Stimulated activated naive CD8-positive, alpha-beta T cell treated with anti-CD3 and anti-CD28 coated beads, Interleukin-15, Interleukin-2, amounts not matched to agents 100 ng/mL and 50 ng/mL, for 24 hours (primary cell): ENCODE measurements around the gene GRK1.
A peak's percentile ranks its signal among the peaks of the same experiment; 100 is the strongest.

ENCODE experiments used
- H3K27ac Mint-ChIP-seq: one replicate; pipeline ENCODE4 v1.8.0; 2021; ENCODE audit warnings: mild to moderate bottlenecking, mixed read lengths
- H3K27me3 Mint-ChIP-seq: one replicate; pipeline ENCODE4 v1.8.0; 2021; ENCODE audit warnings: mixed read lengths
- H3K36me3 Mint-ChIP-seq: one replicate; pipeline ENCODE4 v1.8.0; 2021; ENCODE audit warnings: low read depth, mixed read lengths
- H3K4me1 Mint-ChIP-seq: one replicate; pipeline ENCODE4 v1.8.0; 2021; ENCODE audit warnings: low read depth, mixed read lengths
- H3K4me3 Mint-ChIP-seq: one replicate; pipeline ENCODE4 v1.8.0; 2021; ENCODE audit warnings: mild to moderate bottlenecking, mixed read lengths
- H3K9me3 Mint-ChIP-seq: one replicate; pipeline ENCODE4 v1.8.0; 2021; ENCODE audit warnings: mixed read lengths

GRK1 gene

GRCh38 chr13:113628291-113629270 is 38.4 kb upstream of the GRK1 start:
- H3K36me3 Mint-ChIP-seq, result peaks cover 82% of the 10 kb centered on the region
- peaks cover 17% of the 10 kb centered on the region for H3K4me1 Mint-ChIP-seq
- H3K9me3 Mint-ChIP-seq, result no peaks in the 10 kb centered on the region
- no peak overlapping the region for H3K27ac Mint-ChIP-seq
- no peak overlapping the region for H3K4me3 Mint-ChIP-seq
- no peaks in the 10 kb centered on the region for H3K27me3 Mint-ChIP-seq

DNA sequence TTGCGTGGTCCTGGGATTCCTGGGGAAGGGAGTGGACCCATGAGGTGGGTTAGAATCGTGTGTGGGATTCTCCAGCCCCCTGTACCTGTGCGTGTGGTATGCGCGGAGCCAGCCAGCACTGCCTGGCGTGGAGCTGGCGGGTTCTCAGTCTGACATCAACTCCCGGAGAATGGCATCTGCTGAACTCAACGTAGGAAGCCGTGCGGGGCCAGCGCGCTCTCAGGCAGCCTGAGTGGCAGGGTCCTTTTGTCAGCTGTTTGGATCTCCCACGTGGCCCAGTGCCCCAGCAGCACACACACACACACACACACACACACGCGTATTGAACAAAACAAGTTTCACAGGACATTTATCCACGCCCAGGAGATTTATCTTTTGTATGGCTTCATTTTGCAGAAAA is 37.2 kb upstream of the GRK1 start:
- Mint-ChIP-seq H3K27me3 (no peaks in the 10 kb centered on the region), H3K36me3 (peaks cover 82% of the 10 kb centered on the region), H3K27ac (no peak overlapping the region)

DNA sequence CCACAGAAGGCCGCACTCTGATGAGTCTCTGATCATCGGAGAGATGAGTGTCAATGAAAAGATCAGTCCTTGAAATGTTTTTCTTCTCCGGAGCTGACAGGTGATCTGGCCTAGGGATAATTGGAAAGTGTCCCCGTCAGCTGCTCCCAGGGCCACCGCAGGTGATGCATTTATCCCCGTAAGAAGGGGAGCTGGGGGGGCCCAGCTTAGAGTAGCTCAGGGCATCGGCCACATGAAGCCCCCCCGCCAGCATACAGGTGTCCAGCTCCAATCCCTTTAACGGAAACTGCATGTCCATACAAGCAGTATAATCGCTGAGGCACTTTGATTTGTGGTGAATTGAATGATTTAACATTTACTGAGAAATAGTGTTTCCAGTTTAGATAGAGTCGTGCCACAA is 36.7 kb upstream of the GRK1 start:
- Mint-ChIP-seq H3K9me3 (no peaks in the 10 kb centered on the region), H3K27me3 (no peaks in the 10 kb centered on the region), H3K36me3 (peaks cover 81% of the 10 kb centered on the region), H3K4me1 (peaks cover 31% of the 10 kb centered on the region), H3K4me3 (no peak overlapping the region), H3K27ac (no peak overlapping the region)

More for the DNA sequence above, 37.2 kb upstream of the GRK1 start:
- peaks cover 30% of the 10 kb centered on the region for H3K4me1 Mint-ChIP-seq
- no peak overlapping the region for H3K4me3 Mint-ChIP-seq
- H3K9me3 Mint-ChIP-seq, result no peaks in the 10 kb centered on the region

- Mint-ChIP-seq H3K27me3 (no peaks in the 10 kb centered on the region), H3K4me1 (peaks cover 31% of the 10 kb centered on the region), H3K36me3 (peaks cover 83% of the 10 kb centered on the region), H3K27ac (no peak overlapping the region), H3K4me3 (no peak overlapping the region), H3K9me3 (no peaks in the 10 kb centered on the region)
These were observed 36.2 kb upstream of the GRK1 start for GRCh38 chr13:113630804-113631203.

GRCh38 chr13:113631341-113632095 is 35.5 kb upstream of the GRK1 start:
- H3K4me3 Mint-ChIP-seq, result no peak overlapping the region
- no peak overlapping the region for H3K27ac Mint-ChIP-seq
- no peaks in the 10 kb centered on the region for H3K9me3 Mint-ChIP-seq
- H3K27me3 Mint-ChIP-seq, result no peaks in the 10 kb centered on the region
- peaks cover 84% of the 10 kb centered on the region for H3K36me3 Mint-ChIP-seq
- peaks cover 31% of the 10 kb centered on the region for H3K4me1 Mint-ChIP-seq

DNA sequence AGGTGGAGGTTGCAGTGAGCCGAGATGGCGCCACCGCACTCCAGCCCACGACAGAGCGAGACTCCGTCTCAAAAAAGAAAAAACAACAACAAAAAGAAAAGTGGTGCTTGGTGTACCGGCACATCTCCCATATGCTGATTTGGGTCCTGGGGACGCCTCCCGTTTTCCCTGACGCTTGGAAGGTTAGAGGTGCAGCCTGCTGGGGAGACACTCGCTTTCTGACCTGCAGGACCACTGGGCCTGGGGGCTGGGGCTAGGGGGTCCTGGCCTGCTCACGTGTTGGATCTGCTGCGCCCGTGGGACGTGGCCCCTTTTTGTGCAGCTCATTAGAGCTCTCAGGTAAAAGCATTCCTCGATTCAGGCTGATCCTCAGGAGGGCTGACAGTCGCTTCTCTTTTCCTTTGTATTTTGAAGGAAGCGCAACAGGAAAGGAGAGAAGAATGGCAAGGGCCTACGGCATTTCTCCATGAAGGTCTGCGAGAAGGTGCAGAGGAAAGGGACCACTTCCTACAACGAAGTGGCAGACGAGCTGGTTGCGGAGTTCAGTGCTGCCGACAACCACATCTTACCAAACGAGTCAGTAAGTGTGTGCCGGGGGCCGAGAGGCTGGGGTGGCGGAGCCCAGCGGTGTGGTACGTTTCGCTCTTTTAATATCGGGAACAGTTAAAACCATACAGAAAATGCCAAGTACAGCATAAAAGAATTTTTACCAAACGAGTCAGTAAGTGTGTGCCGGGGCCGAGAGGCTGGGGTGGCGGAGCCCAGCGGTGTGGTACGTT is 34.1 kb upstream of the GRK1 start:
- Mint-ChIP-seq H3K4me1 (peaks cover 31% of the 10 kb centered on the region), H3K4me3 (no peak overlapping the region), H3K27ac (peak overlapping the region; percentile 26), H3K9me3 (no peaks in the 10 kb centered on the region), H3K27me3 (no peaks in the 10 kb centered on the region), H3K36me3 (peaks cover 84% of the 10 kb centered on the region)

- H3K36me3 Mint-ChIP-seq, result peaks cover 85% of the 10 kb centered on the region
These were observed 33.5 kb upstream of the GRK1 start for GRCh38 chr13:113633485-113633873.

GRCh38 chr13:113634279-113635047 is 32.6 kb upstream of the GRK1 start:
- Mint-ChIP-seq H3K27ac (peak overlapping the region; percentile 73), H3K9me3 (no peaks in the 10 kb centered on the region), H3K27me3 (no peaks in the 10 kb centered on the region), H3K36me3 (peaks cover 83% of the 10 kb centered on the region), H3K4me3 (no peak overlapping the region), H3K4me1 (peaks cover 31% of the 10 kb centered on the region)

More at GRCh38 chr13:113633485-113633873, 33.5 kb upstream of the GRK1 start:
- Mint-ChIP-seq H3K27ac (peak overlapping the region; percentile 26), H3K27me3 (no peaks in the 10 kb centered on the region), H3K4me3 (no peak overlapping the region), H3K4me1 (peaks cover 31% of the 10 kb centered on the region), H3K9me3 (no peaks in the 10 kb centered on the region)

DNA sequence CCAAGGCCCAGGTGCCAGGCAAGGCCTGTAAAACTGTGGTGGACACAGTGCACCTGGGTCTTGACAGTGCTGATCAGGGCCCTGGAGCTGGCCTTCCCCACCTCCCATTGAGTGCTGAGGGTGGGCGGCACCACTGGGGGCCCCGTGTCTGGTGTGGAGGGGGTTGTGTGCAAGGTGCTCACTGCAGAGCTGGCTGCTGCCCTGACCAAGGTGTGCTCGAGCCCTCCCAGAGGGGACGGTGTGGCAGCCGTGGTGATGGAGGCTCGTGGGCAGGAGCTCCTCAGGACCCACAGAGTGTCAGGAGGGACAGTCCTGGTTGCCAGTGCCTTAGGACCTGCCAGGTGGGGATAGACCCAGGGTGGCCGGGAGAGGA is 32.0 kb upstream of the GRK1 start:
- Mint-ChIP-seq H3K27me3 (no peaks in the 10 kb centered on the region), H3K4me3 (no peak overlapping the region), H3K4me1 (peaks cover 31% of the 10 kb centered on the region), H3K36me3 (peaks cover 83% of the 10 kb centered on the region), H3K27ac (no peak overlapping the region), H3K9me3 (no peaks in the 10 kb centered on the region)

DNA sequence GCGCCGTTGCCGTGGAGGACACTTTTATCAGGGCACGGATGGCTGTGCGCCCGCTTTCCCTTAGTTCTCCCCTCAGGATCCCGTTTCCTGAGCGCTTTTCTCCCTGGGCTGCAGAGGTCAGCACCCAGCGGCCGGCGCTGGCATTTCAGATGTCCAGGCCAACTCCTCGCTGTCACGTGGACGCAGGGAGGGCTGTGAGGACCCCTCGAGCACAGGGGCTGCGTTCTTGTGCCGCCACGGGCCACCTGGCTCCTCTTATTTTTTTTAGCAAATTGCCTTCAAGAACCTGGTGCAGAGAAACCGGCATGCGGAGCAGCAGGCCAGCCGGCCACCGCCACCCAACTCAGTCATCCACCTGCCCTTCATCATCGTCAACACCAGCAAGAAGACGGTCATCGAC is 31.3 kb upstream of the GRK1 start:
- H3K27me3 Mint-ChIP-seq, result no peaks in the 10 kb centered on the region
- peaks cover 84% of the 10 kb centered on the region for H3K36me3 Mint-ChIP-seq
- no peak overlapping the region for H3K4me3 Mint-ChIP-seq
- no peaks in the 10 kb centered on the region for H3K9me3 Mint-ChIP-seq
- H3K4me1 Mint-ChIP-seq, result peaks cover 26% of the 10 kb centered on the region
- H3K27ac Mint-ChIP-seq, result no peak overlapping the region

DNA sequence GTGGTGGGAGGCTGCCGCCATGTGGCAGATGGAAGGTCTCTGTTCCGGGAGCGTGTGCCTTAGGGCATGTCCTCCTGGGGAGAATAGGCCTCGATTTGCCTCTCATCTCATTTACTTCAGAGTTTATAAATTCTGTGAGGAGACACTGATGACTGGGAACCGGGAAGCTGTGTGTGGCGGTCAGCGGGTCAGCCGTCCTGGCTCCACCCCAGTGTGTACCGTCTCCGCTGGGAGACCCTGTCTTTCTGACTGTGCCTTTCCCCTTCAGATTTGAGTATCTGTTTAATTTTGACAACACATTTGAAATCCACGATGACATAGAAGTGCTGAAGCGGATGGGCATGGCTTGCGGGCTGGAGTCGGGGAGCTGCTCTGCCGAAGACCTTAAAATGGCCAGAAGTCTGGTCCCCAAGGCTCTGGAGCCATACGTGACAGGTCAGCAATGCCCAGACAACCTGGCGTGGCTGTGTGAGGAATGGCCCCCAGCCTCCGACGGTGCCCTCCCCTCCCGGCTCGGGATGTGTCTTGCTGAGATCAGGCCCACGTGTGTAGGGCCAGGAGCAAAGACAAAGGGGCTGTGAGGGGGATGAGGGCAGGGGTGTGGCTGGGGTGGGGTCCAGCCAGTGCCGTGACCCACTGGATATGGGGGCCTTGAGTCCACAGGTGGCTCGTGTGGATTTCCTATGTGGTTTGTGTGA is 30.6 kb upstream of the GRK1 start:
- no peaks in the 10 kb centered on the region for H3K27me3 Mint-ChIP-seq
- H3K4me1 Mint-ChIP-seq, result peaks cover 26% of the 10 kb centered on the region
- peaks cover 82% of the 10 kb centered on the region for H3K36me3 Mint-ChIP-seq
- no peaks in the 10 kb centered on the region for H3K9me3 Mint-ChIP-seq
- no peak overlapping the region for H3K27ac Mint-ChIP-seq
- H3K4me3 Mint-ChIP-seq, result no peak overlapping the region

DNA sequence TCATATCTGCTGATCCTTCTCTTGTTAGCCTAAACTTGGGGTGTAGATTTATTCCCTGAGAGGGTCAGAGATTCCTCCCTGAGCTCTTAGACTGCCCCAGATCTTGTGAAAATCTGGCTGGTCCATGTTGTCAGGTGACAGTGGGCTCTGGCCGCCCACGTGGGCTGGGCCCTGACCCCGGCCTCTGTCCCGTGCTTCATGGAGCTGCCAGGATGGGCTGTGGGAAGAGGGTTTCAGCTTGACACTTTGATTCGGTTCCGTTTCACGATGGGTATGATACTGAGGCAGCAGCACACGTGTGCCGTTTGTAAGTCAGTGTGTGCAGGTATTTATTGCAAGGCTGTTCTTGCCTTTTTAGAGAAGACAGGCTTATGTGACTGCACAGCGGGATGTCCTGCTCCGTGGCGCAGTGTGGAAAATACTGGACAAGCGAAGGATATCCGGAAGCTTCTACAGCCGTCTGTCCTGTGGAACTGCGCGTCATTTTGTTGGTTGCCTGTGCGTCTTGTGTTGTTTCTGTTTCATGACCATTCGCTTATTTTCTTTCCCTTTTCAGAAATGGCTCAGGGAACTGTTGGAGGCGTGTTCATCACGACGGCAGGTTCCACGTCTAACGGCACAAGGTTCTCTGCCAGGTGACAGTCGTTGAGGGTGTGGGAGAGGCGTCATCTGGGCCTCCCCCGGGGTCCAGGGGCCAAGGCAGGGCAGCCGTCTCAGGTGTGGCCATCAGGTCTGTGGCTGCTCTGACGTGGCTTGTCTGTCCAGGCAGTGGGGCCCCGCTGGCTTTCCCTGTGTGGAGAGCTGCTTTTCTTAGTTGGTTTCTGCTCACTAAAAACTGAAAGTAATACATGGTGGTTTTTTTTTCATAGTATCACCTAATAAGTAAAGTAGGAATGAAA is 29.5 kb upstream of the GRK1 start:
- Mint-ChIP-seq H3K4me1 (peaks cover 23% of the 10 kb centered on the region), H3K27me3 (no peaks in the 10 kb centered on the region), H3K9me3 (no peaks in the 10 kb centered on the region), H3K4me3 (no peak overlapping the region), H3K27ac (no peak overlapping the region), H3K36me3 (peaks cover 86% of the 10 kb centered on the region)

DNA sequence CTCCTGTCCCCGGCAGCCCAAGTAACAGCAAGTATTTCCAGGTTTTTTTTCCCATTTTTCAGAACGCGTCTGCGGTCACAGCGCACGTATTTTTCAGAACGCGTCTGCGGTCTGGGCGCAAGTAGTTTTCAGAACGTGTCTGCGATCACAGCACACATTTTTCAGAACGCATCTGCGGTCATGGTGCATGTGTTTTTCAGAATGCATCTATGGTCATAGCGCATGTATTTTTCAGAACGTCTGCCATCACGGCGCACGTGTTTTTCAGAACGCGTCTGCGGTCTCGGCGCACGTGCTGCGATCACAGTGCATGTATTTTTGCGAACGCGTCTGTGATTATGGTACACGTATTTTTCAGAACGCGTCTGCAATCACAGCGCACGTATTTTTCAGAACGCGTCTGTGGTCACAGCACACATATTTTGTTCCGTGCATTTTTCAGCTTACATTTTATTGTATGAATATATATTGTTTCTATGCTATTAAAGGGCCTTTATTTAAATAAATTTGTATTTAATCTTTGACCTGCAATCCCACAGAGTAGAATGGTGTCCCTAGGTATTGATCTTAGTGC is 28.8 kb upstream of the GRK1 start:
- no peaks in the 10 kb centered on the region for H3K9me3 Mint-ChIP-seq
- H3K27me3 Mint-ChIP-seq, result no peaks in the 10 kb centered on the region
- peaks cover 79% of the 10 kb centered on the region for H3K36me3 Mint-ChIP-seq
- H3K27ac Mint-ChIP-seq, result no peak overlapping the region
- H3K4me3 Mint-ChIP-seq, result no peak overlapping the region
- peaks cover 17% of the 10 kb centered on the region for H3K4me1 Mint-ChIP-seq
